Uterus (tissue), 4 donors: ENCODE results near the gene DMD. TPM values are rescaled to one million over a fixed set of nuclear protein-coding genes. Genes with fewer than 3 reads are reported as not detected.

Experiments used
- DNase-seq, 2 donors: peaks; one replicate each; pipeline ENCODE4 v3.0.0-alpha.2; 2019 to 2020
- H3K27ac ChIP-seq, 2 donors: fragments of 200-600 bp; sonication (generic); 1 replicate in 1 of 2; 2 replicates in 1 of 2; pipeline ENCODE4 v1.5.1; 2016 to 2018
- H3K27me3 ChIP-seq, 2 donors: fragments of 200-600 bp; sonication (generic); one replicate each; pipeline ENCODE4 v1.5.1; 2018 to 2019; ENCODE audit warnings: control low read depth in 1 of 2
- H3K36me3 ChIP-seq, 2 donors: fragments of 200-600 bp; sonication (generic); one replicate each; pipeline ENCODE4 v1.5.1; 2019; ENCODE audit warnings: control low read depth in 1 of 2
- H3K4me1 ChIP-seq, 2 donors: fragments of 200-600 bp; sonication (generic); one replicate each; pipeline ENCODE4 v1.5.1; 2018 to 2019; ENCODE audit warnings: control low read depth in 1 of 2
- H3K4me3 ChIP-seq, 2 donors: fragments of 200-600 bp; sonication (generic); 1 replicate in 1 of 2; 2 replicates in 1 of 2; pipeline ENCODE4 v1.5.1; 2018 to 2019; ENCODE audit warnings: mild to moderate bottlenecking in 1 of 2
- H3K9me3 ChIP-seq, 2 donors: fragments of 200-600 bp; sonication (generic); one replicate each; pipeline ENCODE4 v1.5.1; 2019; ENCODE audit warnings: control low read depth in 1 of 2
- POLR2A ChIP-seq, 2 donors: fragments of 450-650 bp; IDR thresholded peaks; one replicate each; pipeline ENCODE4 v1.6.1; 2016; ENCODE audit warnings: antibody characterized with exemption in 2 of 2, mild to moderate bottlenecking in 1 of 2, moderate library complexity in 1 of 2
- intact Hi-C: fragments of 100-400 bp; cut with DNase I; formaldehyde crosslinking; loops from one replicate; pipeline ENCODE4 v1.15.1; 2023; ENCODE audit warnings: low total_unique reads
- total RNA-seq, 4 donors: library from RNA; depleted of rRNA in 3 of 4; stranded (reverse); fragments of >200 nt in 3 of 4; gene quantifications; one replicate each; pipeline versions ENCODE4 v1.1.0 to v1.2.4, GENCODE V29; 2014 to 2023
- TF ChIP-seq, protein P1 (sequence below), 4 experiments: fragments of 200-600 bp in 2 of 4; fragments of 450-650 bp in 2 of 4; sonication (generic) in 2 of 4; IDR thresholded peaks; one replicate each; pipeline ENCODE4 v1.5.1; 2016 to 2019; ENCODE audit warnings: antibody characterized with exemption in 4 of 4, mild to moderate bottlenecking in 2 of 4, moderate library complexity in 1 of 4
- donor health status: DM: yes; HTN: yes; CAD: no.

The DMD gene
- total RNA-seq, 4 donors from 2014 or later = 73.8 to 147 (median 97.8) TPM

DNA sequence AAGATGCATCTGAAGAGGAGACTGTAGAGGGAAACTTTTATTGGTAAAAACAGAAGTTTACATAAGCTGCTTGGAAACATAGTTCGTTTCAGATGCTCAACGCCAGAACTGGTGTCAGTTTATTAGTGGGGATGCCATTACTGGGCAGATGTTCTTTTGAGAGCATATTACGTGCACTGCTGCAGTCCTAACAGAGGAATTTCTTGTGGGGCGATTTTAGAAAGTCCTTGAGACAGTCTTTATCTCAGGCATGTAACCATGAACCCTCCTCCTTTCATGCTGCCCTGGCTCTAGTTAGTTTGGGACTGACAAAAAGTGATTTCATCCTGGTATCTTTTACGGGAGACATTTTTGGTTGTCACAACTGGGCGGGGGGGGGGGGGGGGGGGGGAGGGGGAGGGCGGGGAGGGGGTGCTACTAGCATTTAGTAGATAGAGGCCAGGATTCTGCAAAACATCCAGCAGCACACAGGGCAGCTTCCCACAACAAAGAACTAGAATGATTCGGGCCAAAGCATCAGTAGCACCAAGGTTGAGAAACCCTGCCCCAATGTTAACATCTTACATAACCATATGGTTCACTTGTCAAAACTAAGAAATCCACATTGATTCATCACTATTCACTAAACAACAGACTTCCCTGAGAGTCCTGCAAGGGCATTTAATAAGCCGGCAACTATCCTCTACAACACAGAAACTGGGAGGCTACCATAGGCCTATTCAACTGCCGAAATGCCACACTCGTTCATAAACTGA is 2021.0 kb downstream of the DMD start:
- TF ChIP-seq, protein P1, sequence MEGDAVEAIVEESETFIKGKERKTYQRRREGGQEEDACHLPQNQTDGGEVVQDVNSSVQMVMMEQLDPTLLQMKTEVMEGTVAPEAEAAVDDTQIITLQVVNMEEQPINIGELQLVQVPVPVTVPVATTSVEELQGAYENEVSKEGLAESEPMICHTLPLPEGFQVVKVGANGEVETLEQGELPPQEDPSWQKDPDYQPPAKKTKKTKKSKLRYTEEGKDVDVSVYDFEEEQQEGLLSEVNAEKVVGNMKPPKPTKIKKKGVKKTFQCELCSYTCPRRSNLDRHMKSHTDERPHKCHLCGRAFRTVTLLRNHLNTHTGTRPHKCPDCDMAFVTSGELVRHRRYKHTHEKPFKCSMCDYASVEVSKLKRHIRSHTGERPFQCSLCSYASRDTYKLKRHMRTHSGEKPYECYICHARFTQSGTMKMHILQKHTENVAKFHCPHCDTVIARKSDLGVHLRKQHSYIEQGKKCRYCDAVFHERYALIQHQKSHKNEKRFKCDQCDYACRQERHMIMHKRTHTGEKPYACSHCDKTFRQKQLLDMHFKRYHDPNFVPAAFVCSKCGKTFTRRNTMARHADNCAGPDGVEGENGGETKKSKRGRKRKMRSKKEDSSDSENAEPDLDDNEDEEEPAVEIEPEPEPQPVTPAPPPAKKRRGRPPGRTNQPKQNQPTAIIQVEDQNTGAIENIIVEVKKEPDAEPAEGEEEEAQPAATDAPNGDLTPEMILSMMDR (IDR thresholded peaks at IDR 0.05) = no peak
- no peak for TF ChIP-seq POLR2A (IDR thresholded peaks at IDR 0.05)
- Histone ChIP-seq H3K4me1 (no peaks in the 10 kb centered on the region), H3K27me3 (no peaks in the 10 kb centered on the region), H3K4me3 (no peak overlapping the region), H3K36me3 (no peaks in the 10 kb centered on the region), H3K9me3 (no peaks in the 10 kb centered on the region), H3K27ac (no peak overlapping the region)
- DNase-seq = no peak
- intact Hi-C loops = no loop called here

DNA sequence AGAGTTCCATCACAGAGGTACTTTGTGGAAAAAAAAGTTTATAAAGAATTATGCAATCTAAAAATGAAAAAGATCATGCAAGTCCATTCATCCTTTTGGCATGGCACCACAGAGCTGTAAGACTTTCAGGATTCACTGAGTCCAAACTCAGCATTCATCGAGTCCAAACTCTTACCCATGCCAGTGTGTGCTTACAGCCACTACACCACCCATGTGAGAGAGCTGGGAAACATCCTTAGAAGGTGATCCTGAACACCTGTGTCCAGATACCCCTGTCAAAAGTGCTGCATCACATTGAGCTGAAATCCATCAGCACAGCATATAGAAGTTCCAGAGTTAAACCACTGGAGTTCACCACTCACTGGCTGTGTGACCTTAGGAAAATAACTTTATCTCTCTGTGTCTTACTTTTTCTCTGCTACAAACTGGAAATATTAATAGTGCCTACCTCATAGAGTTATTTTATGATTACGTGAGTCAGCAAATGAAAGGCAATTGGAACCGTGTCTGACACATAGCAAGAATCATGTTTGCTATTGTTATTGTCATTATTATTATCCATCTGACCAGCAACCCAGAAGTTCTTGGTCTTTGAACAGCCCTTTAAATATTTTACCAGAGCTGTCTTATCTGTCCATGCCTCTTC is 2024.5 kb downstream of the DMD start:
- H3K4me1 ChIP-seq = no peaks in the 10 kb centered on the region
- no peaks in the 10 kb centered on the region for H3K27me3 ChIP-seq
- no peaks in the 10 kb centered on the region for H3K9me3 ChIP-seq
- intact Hi-C loops = loop anchor here (10.0 kb wide), 1 partner anchor 1598 kb away; no protein-coding TSS in a partner anchor
- H3K36me3 ChIP-seq = no peaks in the 10 kb centered on the region
- TF ChIP-seq POLR2A (IDR thresholded peaks at IDR 0.05) = no peak
- TF ChIP-seq, protein P1 (IDR thresholded peaks at IDR 0.05) = no peak
- H3K4me3 ChIP-seq = no peak overlapping the region
- DNase-seq = no peak
- H3K27ac ChIP-seq = no peak overlapping the region

DNA sequence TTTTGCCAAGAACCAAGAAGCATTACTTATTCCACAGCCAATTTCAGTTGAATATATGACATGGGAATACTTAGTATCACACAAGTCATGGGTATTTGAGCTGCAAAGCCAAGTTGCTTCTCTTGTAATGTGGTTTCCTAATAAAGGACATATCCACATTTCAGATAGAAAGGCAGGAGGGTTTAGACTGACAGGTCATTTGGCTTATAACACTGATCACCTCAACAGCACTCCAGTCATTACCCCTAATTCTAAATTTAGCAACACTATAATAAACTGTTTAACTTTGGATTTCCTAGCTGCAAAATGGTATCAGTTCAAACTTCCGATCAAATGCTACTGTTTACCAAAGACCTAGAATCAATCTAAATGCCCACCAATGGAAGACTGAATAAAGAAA is 2025.5 kb downstream of the DMD start:
- H3K4me3 ChIP-seq = no peak overlapping the region
- TF ChIP-seq POLR2A (IDR thresholded peaks at IDR 0.05) = no peak
- TF ChIP-seq, protein P1 (IDR thresholded peaks at IDR 0.05) = no peak
- intact Hi-C loops = loop anchor here (10.0 kb wide), 1 partner anchor 1599 kb away; no protein-coding TSS in a partner anchor
- no peaks in the 10 kb centered on the region for H3K27me3 ChIP-seq
- H3K36me3 ChIP-seq = no peaks in the 10 kb centered on the region
- no peaks in the 10 kb centered on the region for H3K4me1 ChIP-seq
- no peak overlapping the region for H3K27ac ChIP-seq
- no peak for DNase-seq
- no peaks in the 10 kb centered on the region for H3K9me3 ChIP-seq

DNA sequence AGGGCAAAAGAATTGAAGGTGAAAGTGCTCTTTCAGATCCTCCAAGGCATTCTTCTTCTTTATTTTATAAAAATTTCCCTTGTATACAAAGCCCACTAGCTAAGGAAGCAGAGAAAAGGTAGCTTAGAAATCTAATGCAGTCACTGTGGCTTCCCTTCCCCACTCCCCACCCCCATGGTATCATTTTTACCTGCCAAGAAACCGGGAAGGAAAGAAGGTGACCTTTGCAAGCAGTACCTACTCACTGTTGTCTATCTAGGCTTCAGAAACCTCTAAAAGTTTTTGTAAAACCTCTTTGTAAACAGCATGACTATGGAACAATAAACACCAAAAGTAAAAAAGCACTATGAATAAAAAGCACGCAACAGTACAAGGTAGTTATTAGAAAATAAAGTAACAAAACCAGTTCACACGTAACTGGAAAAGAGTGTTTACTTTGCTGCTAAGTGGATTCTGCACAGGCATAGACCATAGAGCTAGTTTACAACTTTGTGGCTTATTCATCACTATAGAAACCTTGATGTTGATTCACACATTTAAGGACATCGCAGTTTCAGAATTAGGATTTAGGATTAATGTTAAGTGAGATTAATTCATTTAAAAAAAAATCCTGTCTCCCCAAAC is 2029.9 kb downstream of the DMD start:
- H3K9me3 ChIP-seq = no peaks in the 10 kb centered on the region
- H3K27me3 ChIP-seq = no peaks in the 10 kb centered on the region
- TF ChIP-seq POLR2A (IDR thresholded peaks at IDR 0.05) = no peak
- TF ChIP-seq, protein P1 (IDR thresholded peaks at IDR 0.05) = no peak
- intact Hi-C loops = loop anchor here (10.0 kb wide), 1 partner anchor 1603 kb away; no protein-coding TSS in a partner anchor
- no peaks in the 10 kb centered on the region for H3K4me1 ChIP-seq
- no peak for DNase-seq
- H3K36me3 ChIP-seq = no peaks in the 10 kb centered on the region
- H3K27ac ChIP-seq = no peak overlapping the region
- no peak overlapping the region for H3K4me3 ChIP-seq

DNA sequence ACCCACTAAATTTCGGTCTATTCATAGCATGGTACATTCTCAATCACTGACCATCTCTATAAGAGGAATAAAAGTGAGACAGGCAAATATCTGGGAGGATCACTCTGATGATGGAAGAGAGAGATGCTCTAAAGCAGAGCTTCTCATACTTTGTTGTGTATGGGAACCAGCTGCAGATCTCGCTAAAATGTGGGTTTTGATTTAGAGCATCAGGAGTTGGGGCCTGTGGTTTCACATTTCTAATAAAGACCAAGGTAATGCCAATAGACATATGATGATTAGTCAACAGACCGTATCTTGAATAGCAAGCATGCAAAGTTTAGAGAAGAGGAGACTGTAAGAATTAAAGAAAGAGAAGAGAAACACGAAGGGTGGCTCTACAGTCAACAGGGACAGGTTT is 2032.1 kb downstream of the DMD start:
- intact Hi-C loops = no loop called here
- Histone ChIP-seq H3K36me3 (no peaks in the 10 kb centered on the region), H3K27me3 (no peaks in the 10 kb centered on the region), H3K9me3 (no peaks in the 10 kb centered on the region), H3K4me1 (no peaks in the 10 kb centered on the region), H3K4me3 (no peak overlapping the region), H3K27ac (no peak overlapping the region)
- TF ChIP-seq, protein P1 (IDR thresholded peaks at IDR 0.05) = no peak
- TF ChIP-seq POLR2A (IDR thresholded peaks at IDR 0.05) = no peak
- no peak for DNase-seq
